22Rv1 (cell line): ENCODE results near the gene ZNF575.

Source experiments
- CTCF ChIP-seq: fragments of 450-650 bp; IDR thresholded peaks from 2 replicates; pipeline ENCODE4 v1.5.1; 2017; ENCODE audit warnings: mild to moderate bottlenecking
- ZFX ChIP-seq: fragments of 450-650 bp; IDR thresholded peaks from 2 replicates; pipeline ENCODE4 v1.6.1; 2017; ENCODE audit warnings: antibody characterized with exemption, borderline replicate concordance

- TF ChIP-seq CTCF (no peak), ZFX (no peak)
Observed at GRCh38 chr19:43496960-43497359, 36.0 kb upstream of the ZNF575 start.
